GM23248 (cell line): ENCODE data around the gene C10orf90. TPM values are rescaled to one million over a fixed set of nuclear protein-coding genes. Genes with fewer than 3 reads are reported as not detected.

Source experiments
- DNase-seq: peaks from one replicate; pipeline ENCODE4 v3.0.0-alpha.2; 2015
- H2AFZ ChIP-seq: fragments of 200-600 bp; sonication (generic); 2 replicates; pipeline ENCODE4 v1.6.1; 2016; ENCODE audit warnings: antibody characterized with exemption
- H3F3A ChIP-seq: fragments of 200-600 bp; sonication (generic); 2 replicates; pipeline ENCODE4 v1.6.1; 2016; ENCODE audit warnings: mild to moderate bottlenecking, antibody characterized with exemption, mixed run types; ENCODE audit not compliant: insufficient read depth
- H3K27ac ChIP-seq: fragments of 200-600 bp; sonication (generic); 2 replicates; pipeline ENCODE4 v1.5.1; 2016; ENCODE audit warnings: mild to moderate bottlenecking
- H3K27me3 ChIP-seq: fragments of 200-600 bp; sonication (generic); replicated peaks from 2 replicates; pipeline ENCODE4 v1.6.1; 2016; ENCODE audit warnings: mild to moderate bottlenecking; ENCODE audit not compliant: insufficient read depth
- H3K36me3 ChIP-seq: fragments of 200-600 bp; sonication (generic); 2 replicates; pipeline ENCODE4 v1.6.1; 2016; ENCODE audit warnings: low read depth, mild to moderate bottlenecking
- H3K4me1 ChIP-seq: fragments of 200-600 bp; sonication (generic); 2 replicates; pipeline ENCODE4 v1.6.1; 2016; ENCODE audit warnings: mild to moderate bottlenecking; ENCODE audit not compliant: insufficient read depth
- H3K4me2 ChIP-seq: fragments of 200-600 bp; sonication (generic); one replicate; pipeline ENCODE4 v1.6.1; 2016; ENCODE audit warnings: mild to moderate bottlenecking; ENCODE audit not compliant: unreplicated experiment
- H3K4me3 ChIP-seq: fragments of 200-600 bp; sonication (generic); 2 replicates; pipeline ENCODE4 v1.5.1; 2016; ENCODE audit warnings: mild to moderate bottlenecking
- H3K79me2 ChIP-seq: fragments of 200-600 bp; sonication (generic); 2 replicates; pipeline ENCODE4 v1.6.1; 2016; ENCODE audit warnings: mild to moderate bottlenecking; ENCODE audit not compliant: insufficient read depth
- H3K9ac ChIP-seq: fragments of 200-600 bp; sonication (generic); 2 replicates; pipeline ENCODE4 v1.6.1; 2016; ENCODE audit warnings: mild to moderate bottlenecking
- H3K9me2 ChIP-seq: fragments of 200-600 bp; sonication (generic); 2 replicates; pipeline ENCODE4 v1.6.1; 2016; ENCODE audit warnings: mixed run types, mild to moderate bottlenecking, moderate library complexity; ENCODE audit not compliant: insufficient read depth
- H3K9me3 ChIP-seq: fragments of 200-600 bp; sonication (generic); one replicate; pipeline ENCODE4 v1.6.1; 2017; ENCODE audit warnings: low read depth
- H4K20me1 ChIP-seq: fragments of 200-600 bp; sonication (generic); 2 replicates; pipeline ENCODE4 v1.6.0; 2016; ENCODE audit not compliant: insufficient read depth
- EZH2 ChIP-seq: fragments of 200-600 bp; sonication (generic); IDR thresholded peaks from 2 replicates; pipeline ENCODE4 v1.6.1; 2018; ENCODE audit warnings: antibody characterized with exemption, mild to moderate bottlenecking; ENCODE audit not compliant: insufficient read depth, poor library complexity, severe bottlenecking
- EZH2phosphoT487 ChIP-seq: fragments of 200-600 bp; sonication (generic); IDR thresholded peaks from 2 replicates; pipeline ENCODE4 v1.6.1; 2018; ENCODE audit warnings: antibody characterized with exemption, moderate library complexity, mild to moderate bottlenecking, low read depth; ENCODE audit not compliant: insufficient read depth
- WGBS, 2 experiments: methylation state at CpG; one replicate each; pipeline ENCODE4 v1.1.6; 2015 to 2017; ENCODE audit warnings: low lambda C conversion rate in 2 of 2, low coverage in 1 of 2; ENCODE audit errors: missing lambda C conversion rate in 2 of 2; 5-methylcytosine and 5-hydroxymethylcytosine counted together
- in situ Hi-C: fragments of 300-500 bp; cut with MboI; formaldehyde crosslinking; loops from 2 replicates; pipeline ENCODE4 v1.15.0; 2020
- polyA plus RNA-seq: library from polyadenylated mRNA; unstranded; fragments of >200 nt; fragmentation: Nextera tagmentation; extraction: Ambion mirVana; gene quantifications from 2 replicates; pipeline ENCODE4 v1.2.1, GENCODE V29; 2016
- total RNA-seq: library from RNA; depleted of rRNA; stranded (reverse); fragments of >200 nt; shearing (Covaris generic); gene quantifications from 2 replicates; pipeline ENCODE4 v1.2.3, GENCODE V29; 2014

C10orf90 gene
- total and polyA plus RNA-seq, 2 experiments from 2014 or later: 0.22 to 0.71 TPM

DNA sequence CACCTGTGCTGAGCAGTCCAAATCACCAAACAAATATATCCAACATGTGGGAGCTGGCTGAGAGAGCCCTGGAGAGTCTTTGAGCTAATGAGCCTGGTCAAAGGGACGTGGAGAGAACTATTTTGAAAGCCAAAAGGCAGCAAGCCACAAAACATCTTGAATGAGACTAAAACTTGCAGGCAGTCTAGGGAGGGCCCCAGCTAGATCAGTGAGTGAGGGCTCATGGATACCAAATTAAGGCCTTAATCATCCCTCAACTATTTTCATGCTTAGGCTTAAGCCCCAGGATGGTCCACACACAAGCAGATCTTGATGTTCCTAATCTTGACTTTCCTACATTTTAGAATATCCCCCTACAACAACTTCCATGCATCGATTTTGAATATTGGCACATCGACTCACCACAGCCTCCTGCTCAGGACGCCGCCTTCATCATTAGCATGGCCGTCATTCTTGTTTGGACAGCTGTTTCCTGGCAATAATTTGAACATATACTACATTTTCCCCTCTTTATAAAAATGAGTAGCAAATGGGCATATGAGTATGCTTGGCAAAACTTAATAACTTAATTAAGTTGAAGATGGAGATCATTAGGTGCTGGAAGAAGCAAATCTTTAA lies 195.3 kb downstream of the C10orf90 start:
- DNase-seq: no peak
- Histone ChIP-seq H3K4me3 (no peak overlapping the region), H2AFZ (no peak overlapping the region), H3K27me3 (no peaks in the 10 kb centered on the region), H3K9me3 (no peaks in the 10 kb centered on the region), H3K4me2 (no peak overlapping the region), H3F3A (no peaks in the 10 kb centered on the region), H4K20me1 (no peaks in the 10 kb centered on the region), H3K79me2 (no peaks in the 10 kb centered on the region), H3K27ac (no peak overlapping the region), H3K36me3 (no peaks in the 10 kb centered on the region), H3K9ac (no peak overlapping the region), H3K9me2 (no peaks in the 10 kb centered on the region), H3K4me1 (no peaks in the 10 kb centered on the region)
- in situ Hi-C loops: no loop called here
- WGBS, 2 experiments: 90 to 93% methylated on average over 6 of the region's 6 CpGs
- TF ChIP-seq EZH2phosphoT487 (no peak), EZH2 (no peak)

DNA sequence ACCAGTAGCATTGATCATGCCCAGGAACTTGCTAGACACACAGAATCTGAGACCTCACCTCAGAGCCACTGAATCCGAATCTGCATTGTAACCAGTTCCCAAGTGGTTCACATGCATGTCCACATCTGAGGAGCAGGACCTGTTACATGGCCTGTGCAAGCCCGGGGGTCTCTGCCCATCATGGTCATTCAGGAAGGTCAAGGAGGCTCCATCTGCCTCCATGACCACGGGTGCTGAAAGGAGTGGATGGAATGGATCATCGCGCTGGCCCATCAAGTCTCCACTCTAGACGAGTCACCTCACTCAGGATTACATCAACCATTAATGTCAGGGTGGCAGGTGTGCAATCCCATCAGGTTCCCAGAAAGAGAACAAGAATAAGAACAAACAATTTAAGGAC lies 196.5 kb downstream of the C10orf90 start:
- Histone ChIP-seq H3K9me2 (no peaks in the 10 kb centered on the region), H3F3A (no peaks in the 10 kb centered on the region), H3K9ac (no peak overlapping the region), H3K79me2 (no peaks in the 10 kb centered on the region), H3K36me3 (no peaks in the 10 kb centered on the region), H4K20me1 (no peaks in the 10 kb centered on the region), H3K27ac (no peak overlapping the region), H3K9me3 (no peaks in the 10 kb centered on the region), H3K4me2 (no peak overlapping the region), H3K4me3 (no peak overlapping the region), H3K27me3 (no peaks in the 10 kb centered on the region), H2AFZ (no peak overlapping the region), H3K4me1 (no peaks in the 10 kb centered on the region)
- in situ Hi-C loops: no loop called here
- WGBS, 2 experiments: 84 to 90% methylated on average over 6 of the region's 6 CpGs
- DNase-seq: no peak
- TF ChIP-seq EZH2phosphoT487: no peak
- TF ChIP-seq EZH2: no peak

GRCh38 chr10:126470991-126471390 lies 199.5 kb downstream of the C10orf90 start:
- Histone ChIP-seq H4K20me1 (no peaks in the 10 kb centered on the region), H3K36me3 (no peaks in the 10 kb centered on the region), H3K4me2 (no peak overlapping the region), H3K9ac (no peak overlapping the region), H3K27ac (no peak overlapping the region), H2AFZ (no peak overlapping the region), H3F3A (no peaks in the 10 kb centered on the region), H3K4me3 (no peak overlapping the region), H3K27me3 (no peaks in the 10 kb centered on the region), H3K4me1 (no peaks in the 10 kb centered on the region), H3K79me2 (no peaks in the 10 kb centered on the region), H3K9me2 (no peaks in the 10 kb centered on the region), H3K9me3 (no peaks in the 10 kb centered on the region)
- WGBS, 2 experiments: 79 to 81% methylated on average over 8 of the region's 8 CpGs
- no peak for TF ChIP-seq EZH2phosphoT487
- no peak for TF ChIP-seq EZH2
- in situ Hi-C loops: no loop called here
- DNase-seq: no peak

- no peak overlapping the region for H3K27ac ChIP-seq
- no peaks in the 10 kb centered on the region for H3K9me2 ChIP-seq
- DNase-seq: no peak
- H4K20me1 ChIP-seq: no peaks in the 10 kb centered on the region
- no peaks in the 10 kb centered on the region for H3K27me3 ChIP-seq
- no peak overlapping the region for H3K4me2 ChIP-seq
- H3K79me2 ChIP-seq: no peaks in the 10 kb centered on the region
- TF ChIP-seq EZH2phosphoT487 (no peak), EZH2 (no peak)
- H3K4me1 ChIP-seq: no peaks in the 10 kb centered on the region
- no peak overlapping the region for H3K9ac ChIP-seq
- H3F3A ChIP-seq: no peaks in the 10 kb centered on the region
- no peak overlapping the region for H3K4me3 ChIP-seq
- H2AFZ ChIP-seq: no peak overlapping the region
- H3K9me3 ChIP-seq: no peaks in the 10 kb centered on the region
- WGBS, 2 experiments: 92 to 93% methylated on average over 5 of the region's 5 CpGs
- H3K36me3 ChIP-seq: no peaks in the 10 kb centered on the region
- in situ Hi-C loops: no loop called here
These were observed 200.8 kb downstream of the C10orf90 start for GRCh38 chr10:126469692-126470091.
